Fibroblast of pulmonary artery (primary cell): ENCODE measurements around the gene ACVR1.

Experiments
- DNase-seq: peaks from one replicate; pipeline ENCODE4 v3.0.0-alpha.2; 2010; ENCODE audit warnings: low read depth
- H3K4me3 ChIP-seq: replicated peaks from 2 replicates; pipeline ENCODE4 v1.5.1; 2011; ENCODE audit warnings: low read depth, mild to moderate bottlenecking, control low read depth, low read length, moderate library complexity
- TF ChIP-seq, protein P1 (sequence below): IDR thresholded peaks from 2 replicates; pipeline ENCODE4 v1.5.1; 2011; ENCODE audit warnings: mild to moderate bottlenecking, control low read depth, low read length, inconsistent platforms; ENCODE audit errors: missing control alignments

The ACVR1 gene

GRCh38 chr2:157902692-157903091 is 26.6 kb upstream of the ACVR1 start:
- TF ChIP-seq, protein P1, sequence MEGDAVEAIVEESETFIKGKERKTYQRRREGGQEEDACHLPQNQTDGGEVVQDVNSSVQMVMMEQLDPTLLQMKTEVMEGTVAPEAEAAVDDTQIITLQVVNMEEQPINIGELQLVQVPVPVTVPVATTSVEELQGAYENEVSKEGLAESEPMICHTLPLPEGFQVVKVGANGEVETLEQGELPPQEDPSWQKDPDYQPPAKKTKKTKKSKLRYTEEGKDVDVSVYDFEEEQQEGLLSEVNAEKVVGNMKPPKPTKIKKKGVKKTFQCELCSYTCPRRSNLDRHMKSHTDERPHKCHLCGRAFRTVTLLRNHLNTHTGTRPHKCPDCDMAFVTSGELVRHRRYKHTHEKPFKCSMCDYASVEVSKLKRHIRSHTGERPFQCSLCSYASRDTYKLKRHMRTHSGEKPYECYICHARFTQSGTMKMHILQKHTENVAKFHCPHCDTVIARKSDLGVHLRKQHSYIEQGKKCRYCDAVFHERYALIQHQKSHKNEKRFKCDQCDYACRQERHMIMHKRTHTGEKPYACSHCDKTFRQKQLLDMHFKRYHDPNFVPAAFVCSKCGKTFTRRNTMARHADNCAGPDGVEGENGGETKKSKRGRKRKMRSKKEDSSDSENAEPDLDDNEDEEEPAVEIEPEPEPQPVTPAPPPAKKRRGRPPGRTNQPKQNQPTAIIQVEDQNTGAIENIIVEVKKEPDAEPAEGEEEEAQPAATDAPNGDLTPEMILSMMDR, result no peak
- DNase-seq, result no peak
- H3K4me3 ChIP-seq, result no peak overlapping the region

GRCh38 chr2:157901325-157901724 is 25.2 kb upstream of the ACVR1 start:
- no peak overlapping the region for H3K4me3 ChIP-seq
- DNase-seq, result no peak
- TF ChIP-seq, protein P1, result peak; percentile 33

GRCh38 chr2:157900684-157901083 is 24.6 kb upstream of the ACVR1 start:
- TF ChIP-seq, protein P1, result no peak
- no peak overlapping the region for H3K4me3 ChIP-seq
- DNase-seq, result no peak

DNA sequence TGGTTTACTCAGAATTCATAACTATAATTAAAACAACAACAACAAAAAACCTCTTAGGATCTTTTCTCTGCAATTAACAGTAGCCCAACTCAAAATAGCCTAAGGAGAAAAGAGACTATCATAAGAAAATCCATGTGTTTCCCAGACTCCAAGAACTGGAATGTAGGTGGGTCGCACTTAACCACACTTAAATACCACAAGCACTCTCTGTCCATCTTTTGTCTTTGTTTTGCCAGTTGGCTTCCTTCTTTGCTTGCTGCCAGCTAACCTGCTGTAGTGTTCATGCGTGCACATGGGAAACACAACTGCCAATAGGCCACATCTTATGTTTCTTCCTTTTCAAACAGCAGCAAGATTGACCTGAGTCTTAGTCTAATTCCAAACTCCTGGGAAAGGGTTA is 24.1 kb upstream of the ACVR1 start:
- TF ChIP-seq, protein P1, result no peak
- no peak for DNase-seq
- no peak overlapping the region for H3K4me3 ChIP-seq

- H3K4me3 ChIP-seq, result no peak overlapping the region
- DNase-seq, result no peak
- TF ChIP-seq, protein P1, result no peak
Measured at GRCh38 chr2:157899125-157899839, 23.2 kb upstream of the ACVR1 start.

- TF ChIP-seq, protein P1, result no peak
- no peak overlapping the region for H3K4me3 ChIP-seq
- peak; percentile 84 for DNase-seq
Measured at GRCh38 chr2:157898591-157898996, 22.5 kb upstream of the ACVR1 start.
